Neuronal stem cell (in vitro differentiated cells): ENCODE results near the gene RNF150.

Source experiments
- DNase-seq: peaks from one replicate; pipeline ENCODE4 v3.0.0-alpha.2; 2013; ENCODE audit warnings: low spot score
- H2AFZ ChIP-seq: one replicate; pipeline ENCODE4 v1.6.1; 2013; ENCODE audit warnings: mild to moderate bottlenecking, low read length, inconsistent platforms
- H2AK5ac ChIP-seq: 2 replicates; pipeline ENCODE4 v1.6.1; 2013; ENCODE audit warnings: low read depth, mild to moderate bottlenecking, inconsistent platforms, low read length, moderate library complexity, mixed read lengths
- H2BK120ac ChIP-seq: 2 replicates; pipeline ENCODE4 v1.6.1; 2013; ENCODE audit warnings: low read depth, mild to moderate bottlenecking, inconsistent platforms, low read length, moderate library complexity, mixed read lengths
- H2BK12ac ChIP-seq: one replicate; pipeline ENCODE4 v1.6.1; 2013; ENCODE audit warnings: low read length, inconsistent platforms
- H2BK15ac ChIP-seq: 2 replicates; pipeline ENCODE4 v1.6.1; 2013; ENCODE audit warnings: mild to moderate bottlenecking, low read length, inconsistent platforms, mixed read lengths
- H2BK5ac ChIP-seq: one replicate; pipeline ENCODE4 v1.6.1; 2013; ENCODE audit warnings: inconsistent platforms, mild to moderate bottlenecking, low read length, moderate library complexity
- H3K14ac ChIP-seq: one replicate; pipeline ENCODE4 v1.6.1; 2013; ENCODE audit warnings: low read length, inconsistent platforms
- H3K18ac ChIP-seq: 2 replicates; pipeline ENCODE4 v1.6.1; 2013; ENCODE audit warnings: low read length, inconsistent platforms
- H3K23ac ChIP-seq: 2 replicates; pipeline ENCODE4 v1.6.1; 2013; ENCODE audit warnings: low read depth, mild to moderate bottlenecking, mixed read lengths, low read length, inconsistent platforms; ENCODE audit not compliant: poor library complexity
- H3K27ac ChIP-seq: replicated peaks from 3 replicates; pipeline ENCODE4 v1.5.1; 2013; ENCODE audit warnings: low read length, inconsistent platforms
- H3K27me3 ChIP-seq, 3 experiments: 2 replicates each; pipeline ENCODE4 v1.6.1; 2013; ENCODE audit warnings: low read length in 3 of 3, mild to moderate bottlenecking in 2 of 3, inconsistent platforms in 1 of 3, low read depth in 1 of 3, mixed read lengths in 1 of 3, moderate library complexity in 1 of 3; ENCODE audit not compliant: control insufficient read depth in 3 of 3, insufficient read depth in 3 of 3
- H3K36me3 ChIP-seq, 2 donors: replicated peaks in 1 of 2; 2 replicates each; pipeline ENCODE4 v1.6.1; 2013; ENCODE audit warnings: low read length in 2 of 2; ENCODE audit not compliant: control insufficient read depth in 2 of 2, insufficient read depth in 2 of 2
- H3K4ac ChIP-seq: 2 replicates; pipeline ENCODE4 v1.6.1; 2013; ENCODE audit warnings: inconsistent platforms, mild to moderate bottlenecking, low read length, moderate library complexity
- H3K4me1 ChIP-seq, 2 donors: 1 replicate in 1 of 2; 2 replicates in 1 of 2; pipeline ENCODE4 v1.6.1; 2013; ENCODE audit warnings: low read length in 2 of 2, low read depth in 1 of 2; ENCODE audit not compliant: control insufficient read depth in 2 of 2, insufficient read depth in 1 of 2
- H3K4me2 ChIP-seq: one replicate; pipeline ENCODE4 v1.6.1; 2013; ENCODE audit warnings: mild to moderate bottlenecking, low read length, inconsistent platforms; ENCODE audit not compliant: insufficient read depth, poor library complexity, severe bottlenecking
- H3K4me3 ChIP-seq, 2 donors: 2 replicates each; pipeline ENCODE4 v1.5.1; 2013; ENCODE audit warnings: low read length in 2 of 2, mild to moderate bottlenecking in 2 of 2, inconsistent platforms in 1 of 2, moderate library complexity in 1 of 2
- H3K79me1 ChIP-seq: one replicate; pipeline ENCODE4 v1.6.1; 2013; ENCODE audit warnings: low read depth, mild to moderate bottlenecking, inconsistent platforms, low read length, moderate library complexity
- H3K9ac ChIP-seq: one replicate; pipeline ENCODE4 v1.6.1; 2013; ENCODE audit warnings: mild to moderate bottlenecking, low read depth, low read length, inconsistent platforms; ENCODE audit not compliant: poor library complexity
- H3K9me3 ChIP-seq, 2 donors: replicated peaks in 1 of 2; 2 replicates each; pipeline versions ENCODE3 to v1.6.1; 2013; ENCODE audit warnings: low read length in 2 of 2, mild to moderate bottlenecking in 2 of 2, inconsistent platforms in 1 of 2, low read depth in 1 of 2, mixed read lengths in 1 of 2, moderate library complexity in 1 of 2; ENCODE audit not compliant: control insufficient read depth in 2 of 2, insufficient read depth in 1 of 2
- H4K8ac ChIP-seq: one replicate; pipeline ENCODE4 v1.6.1; 2013; ENCODE audit warnings: low read depth, mild to moderate bottlenecking, inconsistent platforms, low read length, moderate library complexity
- H4K91ac ChIP-seq: one replicate; pipeline ENCODE4 v1.6.1; 2013; ENCODE audit warnings: low read length, low read depth, mild to moderate bottlenecking, inconsistent platforms; ENCODE audit not compliant: poor library complexity
- WGBS, 2 donors: extraction: QIAGEN DNeasy Blood & Tissue Kit; methylation state at CpG; one replicate each; pipeline ENCODE4 v1.1.7; 2013; ENCODE audit warnings: missing lambda C conversion rate in 2 of 2, mixed read lengths in 1 of 2; ENCODE audit not compliant: insufficient read length in 2 of 2, insufficient replicate concordance in 1 of 2; ENCODE audit errors: extremely low coverage in 2 of 2; 5-methylcytosine and 5-hydroxymethylcytosine counted together

RNF150 gene

DNA sequence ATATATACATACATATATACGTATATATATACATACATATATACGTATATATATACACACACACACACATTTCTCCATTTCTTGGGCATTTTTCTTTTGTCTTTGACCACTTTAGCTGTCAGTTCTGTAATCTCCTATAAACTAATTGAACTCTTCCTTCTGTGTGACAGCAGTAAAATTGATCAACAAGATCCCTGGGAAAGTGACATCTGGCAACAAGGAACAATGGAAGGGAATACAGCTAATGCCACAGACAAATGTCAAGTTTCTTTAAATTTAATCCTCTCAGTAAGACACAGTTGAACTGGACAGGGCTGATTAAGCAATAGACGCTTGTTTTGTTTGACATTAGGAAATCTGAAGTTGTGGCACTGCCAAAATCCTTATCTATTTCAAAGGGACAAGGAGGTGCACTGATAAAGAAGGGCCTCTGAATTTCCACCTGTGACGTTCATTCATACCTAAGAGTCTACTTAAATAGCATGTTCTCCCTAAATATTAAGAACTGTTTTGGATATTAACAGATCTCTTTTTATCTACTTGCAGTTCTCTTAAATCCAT, 126.9 kb downstream of the RNF150 start:
- no CpG with 5 or more reads among the region's 4 CpGs for WGBS, 2 donors

DNA sequence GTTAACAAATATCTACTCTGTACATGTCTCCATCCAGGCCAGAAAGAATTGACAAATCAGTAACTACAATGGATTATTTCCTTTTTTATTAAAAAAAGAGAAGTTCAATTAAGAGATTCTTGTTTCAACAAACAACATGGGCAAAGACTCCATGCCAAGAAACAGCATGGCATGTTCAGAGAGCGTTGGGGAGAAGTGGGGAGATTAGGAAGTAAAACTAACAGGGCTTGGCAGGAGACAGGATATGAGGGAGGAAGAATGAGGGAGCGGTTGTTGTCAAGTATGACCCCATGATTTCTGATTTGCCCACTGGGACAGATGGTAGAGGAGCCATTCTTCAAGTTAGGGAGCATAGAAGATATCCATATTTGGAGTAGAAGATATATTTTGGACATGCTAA, 128.4 kb downstream of the RNF150 start:
- H3K36me3 ChIP-seq: no peaks in the 10 kb centered on the region
- WGBS, 2 donors: no CpG with 5 or more reads among the region's 2 CpGs
- H3K27me3 ChIP-seq: no peaks in the 10 kb centered on the region
- no peak overlapping the region for H3K4ac ChIP-seq
- no peak overlapping the region for H2BK12ac ChIP-seq
- H4K8ac ChIP-seq: no peak overlapping the region
- no peak overlapping the region for H3K18ac ChIP-seq
- H3K9ac ChIP-seq: no peak overlapping the region
- no peak overlapping the region for H3K14ac ChIP-seq
- H3K9me3 ChIP-seq: peaks cover 0 to 3% of the 10 kb centered on the region in 2 donors
- H3K79me1 ChIP-seq: no peaks in the 10 kb centered on the region
- H2BK5ac ChIP-seq: no peak overlapping the region
- H2BK15ac ChIP-seq: no peak overlapping the region
- no peak overlapping the region for H2BK120ac ChIP-seq
- no peak overlapping the region for H4K91ac ChIP-seq
- H2AK5ac ChIP-seq: no peak overlapping the region
- no peak overlapping the region for H2AFZ ChIP-seq
- no peak overlapping the region for H3K4me2 ChIP-seq
- H3K4me1 ChIP-seq: no peaks in the 10 kb centered on the region
- H3K23ac ChIP-seq: no peak overlapping the region
- no peak for DNase-seq
- H3K4me3 ChIP-seq: no peak overlapping the region
- no peak overlapping the region for H3K27ac ChIP-seq

More for the DNA sequence above, 126.9 kb downstream of the RNF150 start:
- Histone ChIP-seq H3K4me3 (no peak overlapping the region), H4K91ac (no peak overlapping the region), H3K27me3 (no peaks in the 10 kb centered on the region), H3K9ac (no peak overlapping the region), H3K4ac (no peak overlapping the region), H3K9me3 (peaks cover 0 to 3% of the 10 kb centered on the region in 2 donors), H3K27ac (no peak overlapping the region), H3K14ac (no peak overlapping the region), H3K36me3 (no peaks in the 10 kb centered on the region), H2BK5ac (no peak overlapping the region), H2BK15ac (no peak overlapping the region), H3K4me1 (no peaks in the 10 kb centered on the region), H2BK120ac (no peak overlapping the region), H3K23ac (no peak overlapping the region), H4K8ac (no peak overlapping the region), H2BK12ac (no peak overlapping the region), H2AK5ac (no peak overlapping the region), H3K79me1 (no peaks in the 10 kb centered on the region), H2AFZ (no peak overlapping the region), H3K4me2 (no peak overlapping the region), H3K18ac (no peak overlapping the region)
- no peak for DNase-seq

DNA sequence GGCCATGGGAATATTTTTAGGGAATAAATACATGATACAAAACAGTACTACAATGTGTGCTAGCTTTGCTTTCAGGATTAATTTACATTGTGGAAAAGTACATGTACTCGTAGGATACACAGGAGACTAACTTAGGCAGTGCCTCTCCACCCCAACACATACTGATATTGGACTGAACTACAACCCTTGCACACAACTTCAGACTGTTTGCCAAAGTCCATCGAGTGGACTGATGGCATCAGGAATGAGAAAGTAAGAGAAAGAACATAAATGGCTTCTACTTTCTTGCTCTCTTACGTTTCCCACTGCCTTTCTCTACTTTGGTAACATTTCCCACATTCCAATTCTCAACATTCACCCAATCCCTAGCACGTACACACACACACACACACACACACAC, 130.1 kb downstream of the RNF150 start:
- Histone ChIP-seq H3K23ac (no peak overlapping the region), H3K9ac (no peak overlapping the region), H3K27me3 (no peaks in the 10 kb centered on the region), H2BK12ac (no peak overlapping the region), H2BK5ac (no peak overlapping the region), H4K91ac (no peak overlapping the region), H3K27ac (no peak overlapping the region), H3K18ac (no peak overlapping the region), H3K79me1 (no peaks in the 10 kb centered on the region), H2AK5ac (no peak overlapping the region), H2BK15ac (no peak overlapping the region), H3K9me3 (no peaks in the 10 kb centered on the region), H3K4me3 (no peak overlapping the region), H3K4me1 (no peaks in the 10 kb centered on the region), H3K14ac (no peak overlapping the region), H3K4me2 (no peak overlapping the region), H2AFZ (no peak overlapping the region), H3K36me3 (peaks cover 0 to 4% of the 10 kb centered on the region in 2 donors), H2BK120ac (no peak overlapping the region), H3K4ac (no peak overlapping the region), H4K8ac (no peak overlapping the region)
- no peak for DNase-seq
- WGBS, 2 donors: 100% methylated on average over 1 of the region's 4 CpGs; no CpG with 5 or more reads in 1 of the 2 donors

DNA sequence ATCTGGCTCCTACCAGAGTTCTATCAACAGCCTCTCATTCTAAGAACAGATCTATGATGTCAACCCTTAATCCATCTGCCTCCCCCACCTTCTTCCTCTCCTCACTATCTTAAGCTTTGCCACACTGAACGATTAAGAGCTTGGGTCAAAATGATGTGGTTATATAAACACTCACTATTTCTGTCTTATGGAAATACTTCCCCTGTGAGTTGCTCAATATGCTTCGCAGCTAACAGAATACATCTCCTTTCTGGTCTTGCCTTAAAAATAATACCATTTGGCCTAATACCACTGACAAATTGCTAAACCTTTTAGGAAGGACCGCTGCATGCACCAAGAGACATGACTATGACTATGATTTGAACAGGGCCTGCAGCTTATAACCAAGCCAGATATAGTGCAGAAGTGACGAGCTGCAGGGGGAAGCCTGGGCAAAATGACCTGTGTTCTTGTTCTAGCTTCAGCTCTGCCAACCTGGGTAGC, 130.9 kb downstream of the RNF150 start:
- H3K14ac ChIP-seq: no peak overlapping the region
- no peak overlapping the region for H2BK120ac ChIP-seq
- no peak overlapping the region for H4K91ac ChIP-seq
- no peak overlapping the region for H3K27ac ChIP-seq
- H3K4me1 ChIP-seq: no peaks in the 10 kb centered on the region
- no peaks in the 10 kb centered on the region for H3K27me3 ChIP-seq
- no peaks in the 10 kb centered on the region for H3K9me3 ChIP-seq
- no peak for DNase-seq
- no peak overlapping the region for H3K18ac ChIP-seq
- H3K23ac ChIP-seq: no peak overlapping the region
- H3K36me3 ChIP-seq: peaks cover 0 to 4% of the 10 kb centered on the region in 2 donors
- WGBS, 2 donors: no CpG with 5 or more reads among the region's 4 CpGs
- no peak overlapping the region for H2BK5ac ChIP-seq
- H3K4ac ChIP-seq: no peak overlapping the region
- H3K4me3 ChIP-seq: no peak overlapping the region
- no peak overlapping the region for H2BK15ac ChIP-seq
- H4K8ac ChIP-seq: no peak overlapping the region
- no peak overlapping the region for H2AFZ ChIP-seq
- no peak overlapping the region for H3K4me2 ChIP-seq
- H2BK12ac ChIP-seq: no peak overlapping the region
- no peak overlapping the region for H2AK5ac ChIP-seq
- no peaks in the 10 kb centered on the region for H3K79me1 ChIP-seq
- H3K9ac ChIP-seq: no peak overlapping the region
